SU-DHL-6 (cell line): ENCODE results near the gene GALNT16.

Experiments
- H2AFZ ChIP-seq: fragments of 200-600 bp; sonication (generic); 2 replicates; pipeline ENCODE4 v1.6.1; 2014; ENCODE audit warnings: low read depth, mild to moderate bottlenecking, moderate library complexity, mixed read lengths, antibody characterized with exemption, low read length; ENCODE audit not compliant: severe bottlenecking
- H3F3A ChIP-seq: fragments of 200-600 bp; shearing (Covaris generic); 2 replicates; pipeline ENCODE4 v1.6.0; 2016; ENCODE audit warnings: antibody characterized with exemption, mild to moderate bottlenecking; ENCODE audit not compliant: insufficient read depth
- H3K27ac ChIP-seq: fragments of 200-600 bp; sonication (generic); 2 replicates; pipeline ENCODE4 v1.5.1; 2016; ENCODE audit warnings: low read depth, mild to moderate bottlenecking, low read length, moderate library complexity, mixed read lengths
- H3K27me3 ChIP-seq: fragments of 200-600 bp; sonication (generic), shearing (Covaris generic); 2 replicates; pipeline ENCODE4 v1.6.0; 2014; ENCODE audit warnings: mild to moderate bottlenecking, low read length
- H3K36me3 ChIP-seq: fragments of 200-600 bp; sonication (generic); 2 replicates; pipeline ENCODE4 v1.6.1; 2014; ENCODE audit warnings: mild to moderate bottlenecking, low read length, mixed read lengths
- H3K4me2 ChIP-seq: fragments of 300-600, 200-600 bp; shearing (Covaris generic), sonication (generic); 2 replicates; pipeline ENCODE4 v1.6.0; 2014; ENCODE audit warnings: low read length, low read depth, mild to moderate bottlenecking; ENCODE audit not compliant: poor library complexity, severe bottlenecking
- H3K4me3 ChIP-seq: fragments of 200-600 bp; sonication (generic); 2 replicates; pipeline ENCODE4 v1.5.1; 2014; ENCODE audit warnings: antibody characterized with exemption, low read length, mild to moderate bottlenecking, mixed read lengths; ENCODE audit not compliant: insufficient read depth, poor library complexity, severe bottlenecking
- H3K79me2 ChIP-seq: fragments of 200-600 bp; sonication (generic); 2 replicates; pipeline ENCODE4 v1.6.1; 2014; ENCODE audit warnings: mild to moderate bottlenecking, low read length, moderate library complexity; ENCODE audit not compliant: insufficient read depth
- H3K9ac ChIP-seq: fragments of 200-600 bp; sonication (generic); 2 replicates; pipeline ENCODE4 v1.7.0; 2014; ENCODE audit warnings: mild to moderate bottlenecking, low read length
- H3K9me2 ChIP-seq: fragments of 200-600 bp; sonication (generic); replicated peaks from 2 replicates; pipeline ENCODE4 v1.6.1; 2014; ENCODE audit warnings: low read length; ENCODE audit not compliant: insufficient read depth
- H3K9me3 ChIP-seq: fragments of 200-600 bp; sonication (generic); 2 replicates; pipeline ENCODE4 v1.6.1; 2014; ENCODE audit warnings: low read length, mixed read lengths; ENCODE audit not compliant: insufficient read depth
- H4K20me1 ChIP-seq: fragments of 200-600 bp; sonication (generic); 2 replicates; pipeline ENCODE4 v1.6.1; 2014; ENCODE audit warnings: low read depth, mild to moderate bottlenecking, antibody characterized with exemption, low read length, moderate library complexity, mixed read lengths
- CTCF ChIP-seq: fragments of 200-600 bp; sonication (generic); IDR thresholded peaks from one replicate; pipeline ENCODE4 v1.5.1; 2017; ENCODE audit warnings: antibody characterized with exemption, mild to moderate bottlenecking, low read length, moderate library complexity; ENCODE audit not compliant: insufficient read depth, poor library complexity, severe bottlenecking
- EZH2phosphoT487 ChIP-seq: fragments of 200-600 bp; sonication (generic), shearing (Covaris generic); conservative IDR thresholded peaks from 2 replicates; pipeline ENCODE4 v1.6.1; 2018; ENCODE audit warnings: mild to moderate bottlenecking, antibody characterized with exemption, low read length, moderate library complexity, mixed read lengths

The GALNT16 gene

GRCh38 chr14:69241577-69241976, 18.4 kb upstream of the GALNT16 start:
- Histone ChIP-seq H3K9ac (no peak overlapping the region), H4K20me1 (no peaks in the 10 kb centered on the region), H3K4me2 (no peak overlapping the region), H3K4me3 (no peak overlapping the region), H2AFZ (no peak overlapping the region), H3K36me3 (no peaks in the 10 kb centered on the region), H3K9me3 (no peaks in the 10 kb centered on the region), H3K27ac (no peak overlapping the region), H3K27me3 (no peaks in the 10 kb centered on the region), H3K9me2 (no peaks in the 10 kb centered on the region), H3F3A (no peaks in the 10 kb centered on the region), H3K79me2 (no peaks in the 10 kb centered on the region)
- no peak for TF ChIP-seq CTCF
- no peak for TF ChIP-seq EZH2phosphoT487

GRCh38 chr14:69242311-69243224, 17.4 kb upstream of the GALNT16 start:
- H3K4me3 ChIP-seq, result no peak overlapping the region
- H3K4me2 ChIP-seq, result no peak overlapping the region
- no peaks in the 10 kb centered on the region for H3K9me3 ChIP-seq
- H3K9ac ChIP-seq, result no peak overlapping the region
- no peaks in the 10 kb centered on the region for H4K20me1 ChIP-seq
- no peaks in the 10 kb centered on the region for H3F3A ChIP-seq
- no peaks in the 10 kb centered on the region for H3K9me2 ChIP-seq
- H3K36me3 ChIP-seq, result no peaks in the 10 kb centered on the region
- H2AFZ ChIP-seq, result no peak overlapping the region
- no peak overlapping the region for H3K27ac ChIP-seq
- no peaks in the 10 kb centered on the region for H3K27me3 ChIP-seq
- no peak for TF ChIP-seq EZH2phosphoT487
- peak; percentile 63 for TF ChIP-seq CTCF
- no peaks in the 10 kb centered on the region for H3K79me2 ChIP-seq

- H3K4me3 ChIP-seq, result no peak overlapping the region
- H3K9me2 ChIP-seq, result no peaks in the 10 kb centered on the region
- H3K79me2 ChIP-seq, result no peaks in the 10 kb centered on the region
- H3K4me2 ChIP-seq, result no peak overlapping the region
- H3F3A ChIP-seq, result no peaks in the 10 kb centered on the region
- no peaks in the 10 kb centered on the region for H3K9me3 ChIP-seq
- H3K27me3 ChIP-seq, result no peaks in the 10 kb centered on the region
- no peaks in the 10 kb centered on the region for H3K36me3 ChIP-seq
- no peak overlapping the region for H3K27ac ChIP-seq
- no peak overlapping the region for H2AFZ ChIP-seq
- H4K20me1 ChIP-seq, result no peaks in the 10 kb centered on the region
- TF ChIP-seq CTCF (no peak), EZH2phosphoT487 (no peak)
- H3K9ac ChIP-seq, result no peak overlapping the region
These were observed 15.0 kb upstream of the GALNT16 start for GRCh38 chr14:69244946-69245345.
